Panc1 (cell line): ENCODE results near the gene CDH23. TPM values are rescaled to one million over a fixed set of nuclear protein-coding genes. Genes with fewer than 3 reads are reported as not detected.

Experiments
- ATAC-seq: fragments of 200-7000 bp; cut with Tn5 transposase; 2 replicates; pipeline ENCODE4 v1.9.1; 2020; ENCODE audit warnings: mild to moderate bottlenecking, moderate library complexity
- BruUV-seq: library from RNA; stranded (reverse); fragments of 400-500 nt; replicated peaks from 2 replicates; lab custom pipeline; 2021; lab: Mats Ljungman, UMichigan
- CTCF ChIA-PET: fragments of 300-600 bp; sonication (Branson Sonifier 250); formaldehyde crosslinking; loops from one replicate; lab custom pipeline; 2022; ENCODE audit warnings: antibody characterized with exemption; lab: Charles Lee
- POLR2A ChIA-PET: fragments of 300-600 bp; sonication (Branson Sonifier 250); formaldehyde crosslinking; loops from one replicate; lab custom pipeline; 2022; ENCODE audit warnings: antibody characterized with exemption; lab: Charles Lee
- DNase-seq: peaks from one replicate; pipeline ENCODE4 v3.0.0-alpha.2; 2010; ENCODE audit warnings: low read depth, low spot score
- H3K27ac ChIP-seq: 2 replicates; pipeline ENCODE4 v1.5.1; 2011; ENCODE audit warnings: mild to moderate bottlenecking, low read length, inconsistent platforms
- H3K27me3 ChIP-seq: fragments of 200-500 bp; sonication (Bioruptor generic); 2 replicates; pipeline ENCODE4 v1.6.0; 2014; ENCODE audit warnings: low read length, inconsistent platforms; ENCODE audit not compliant: control insufficient read depth, insufficient read depth
- H3K36me3 ChIP-seq: fragments of 200-500 bp; sonication (Bioruptor generic); 2 replicates; pipeline ENCODE4 v1.5.1; 2014; ENCODE audit warnings: inconsistent platforms, mild to moderate bottlenecking, low read length, moderate library complexity; ENCODE audit not compliant: control insufficient read depth, insufficient read depth
- H3K4me1 ChIP-seq: 2 replicates; pipeline ENCODE4 v1.5.1; 2011; ENCODE audit warnings: inconsistent platforms, mild to moderate bottlenecking, low read length, moderate library complexity; ENCODE audit not compliant: control insufficient read depth, insufficient read depth
- H3K4me3 ChIP-seq, 2 experiments: 2 replicates each; pipeline ENCODE4 v1.5.1; 2011 to 2012; ENCODE audit warnings: low read depth in 2 of 2, low read length in 2 of 2, mild to moderate bottlenecking in 2 of 2, inconsistent platforms in 1 of 2, moderate library complexity in 1 of 2
- H3K9me3 ChIP-seq: fragments of 200-500 bp; sonication (Bioruptor generic); 2 replicates; pipeline ENCODE4 v1.5.1; 2014; ENCODE audit warnings: low read depth, mild to moderate bottlenecking, inconsistent platforms, low read length, moderate library complexity; ENCODE audit not compliant: control insufficient read depth, insufficient read depth
- POLR2AphosphoS5 ChIP-seq: IDR thresholded peaks from 2 replicates; pipeline ENCODE4 v1.6.1; 2012; ENCODE audit warnings: mild to moderate bottlenecking, low read depth, low read length, moderate library complexity
- SIN3A ChIP-seq: IDR thresholded peaks from 2 replicates; pipeline ENCODE4 v1.6.1; 2012; ENCODE audit warnings: low read depth, mild to moderate bottlenecking, low read length, moderate library complexity, borderline replicate concordance; ENCODE audit not compliant: insufficient read depth
- TCF7L2 ChIP-seq: IDR thresholded peaks from 2 replicates; pipeline ENCODE4 v1.6.1; 2011; ENCODE audit warnings: mild to moderate bottlenecking, low read depth, low read length, inconsistent platforms
- in situ Hi-C: cut with HindIII; loops from 2 replicates; pipeline ENCODE4 v1.10.0; 2016; ENCODE audit warnings: low sequenced_read_pairs, low pct_unique_long_range_greater_than_20kb
- intact Hi-C: fragments of 100-400 bp; cut with micrococcal nuclease; formaldehyde crosslinking; loops from one replicate; pipeline ENCODE4 v1.10.0; 2022; ENCODE audit not compliant: unreplicated experiment
- total RNA-seq: library from RNA; stranded (reverse); gene quantifications from one replicate; pipeline ENCODE4 v1.2.1, GENCODE V29; 2021; ENCODE audit not compliant: unreplicated experiment
- TF ChIP-seq, protein P1 (sequence below), 2 experiments: IDR thresholded peaks; 2 replicates each; pipeline ENCODE4 v1.6.1; 2011 to 2012; ENCODE audit warnings: low read depth in 2 of 2, control low read depth in 1 of 2, low read length in 1 of 2, mild to moderate bottlenecking in 1 of 2, moderate library complexity in 1 of 2; ENCODE audit not compliant: insufficient read depth in 1 of 2
- TF ChIP-seq, protein P2 (sequence below): fragments of 450-650 bp; IDR thresholded peaks from 2 replicates; pipeline ENCODE4 v1.5.1; 2017; ENCODE audit warnings: mild to moderate bottlenecking

The CDH23 gene
- total RNA-seq, 1 experiment from 2014 or later = 2.7 TPM

DNA sequence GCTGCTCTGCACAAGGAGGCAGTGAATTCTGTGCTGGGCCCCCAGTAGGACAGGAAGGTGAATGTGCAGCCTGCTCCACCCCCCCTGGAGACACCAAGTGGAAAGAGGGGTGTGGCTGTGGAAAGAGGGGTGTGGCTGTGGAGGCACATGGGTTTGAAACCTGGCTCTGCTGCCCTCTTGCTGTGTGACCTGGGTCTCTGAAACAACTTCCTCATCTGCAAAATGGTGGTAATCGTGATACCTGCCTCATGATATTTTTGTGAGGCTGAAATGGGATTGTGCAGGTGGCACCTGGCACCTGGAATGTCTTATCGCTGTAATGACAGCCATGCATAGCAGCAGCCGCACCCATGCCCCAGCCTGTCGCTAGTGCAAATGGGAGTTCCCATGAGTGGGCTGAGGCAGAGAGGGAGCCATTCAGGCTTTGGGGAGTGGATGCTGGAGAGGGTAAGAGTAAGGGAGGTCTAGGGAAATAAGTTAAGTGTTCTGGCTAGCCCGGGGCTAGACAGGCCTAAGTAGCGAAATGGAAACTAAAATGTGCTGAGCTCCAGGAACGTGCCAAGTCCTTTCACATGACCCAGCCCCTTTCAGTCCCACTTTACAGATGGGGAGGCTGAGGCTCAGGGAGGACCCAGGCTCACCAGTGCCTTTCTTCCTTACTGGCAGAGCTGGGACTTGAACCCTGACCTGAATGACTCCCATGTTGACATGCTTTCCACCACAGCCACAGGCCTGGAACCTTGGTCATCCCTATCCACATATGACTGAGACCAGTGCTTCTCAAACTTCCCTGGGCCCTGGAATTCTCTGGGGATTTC lies 287.8 kb downstream of the CDH23 start:
- ATAC-seq (0 out of 2 replicates have a peak, but pooled peaks have one; percentile 49), DNase-seq (no peak)
- no peak overlapping the region for H3K4me3 ChIP-seq
- in situ Hi-C loops (no loop called here), intact Hi-C loops (no loop called here)
- CTCF ChIA-PET = interaction anchor here (0.6 kb wide), 1 partner anchor 36 kb away, joined by 3 read pairs; no protein-coding TSS in a partner anchor
- TF ChIP-seq, protein P1, sequence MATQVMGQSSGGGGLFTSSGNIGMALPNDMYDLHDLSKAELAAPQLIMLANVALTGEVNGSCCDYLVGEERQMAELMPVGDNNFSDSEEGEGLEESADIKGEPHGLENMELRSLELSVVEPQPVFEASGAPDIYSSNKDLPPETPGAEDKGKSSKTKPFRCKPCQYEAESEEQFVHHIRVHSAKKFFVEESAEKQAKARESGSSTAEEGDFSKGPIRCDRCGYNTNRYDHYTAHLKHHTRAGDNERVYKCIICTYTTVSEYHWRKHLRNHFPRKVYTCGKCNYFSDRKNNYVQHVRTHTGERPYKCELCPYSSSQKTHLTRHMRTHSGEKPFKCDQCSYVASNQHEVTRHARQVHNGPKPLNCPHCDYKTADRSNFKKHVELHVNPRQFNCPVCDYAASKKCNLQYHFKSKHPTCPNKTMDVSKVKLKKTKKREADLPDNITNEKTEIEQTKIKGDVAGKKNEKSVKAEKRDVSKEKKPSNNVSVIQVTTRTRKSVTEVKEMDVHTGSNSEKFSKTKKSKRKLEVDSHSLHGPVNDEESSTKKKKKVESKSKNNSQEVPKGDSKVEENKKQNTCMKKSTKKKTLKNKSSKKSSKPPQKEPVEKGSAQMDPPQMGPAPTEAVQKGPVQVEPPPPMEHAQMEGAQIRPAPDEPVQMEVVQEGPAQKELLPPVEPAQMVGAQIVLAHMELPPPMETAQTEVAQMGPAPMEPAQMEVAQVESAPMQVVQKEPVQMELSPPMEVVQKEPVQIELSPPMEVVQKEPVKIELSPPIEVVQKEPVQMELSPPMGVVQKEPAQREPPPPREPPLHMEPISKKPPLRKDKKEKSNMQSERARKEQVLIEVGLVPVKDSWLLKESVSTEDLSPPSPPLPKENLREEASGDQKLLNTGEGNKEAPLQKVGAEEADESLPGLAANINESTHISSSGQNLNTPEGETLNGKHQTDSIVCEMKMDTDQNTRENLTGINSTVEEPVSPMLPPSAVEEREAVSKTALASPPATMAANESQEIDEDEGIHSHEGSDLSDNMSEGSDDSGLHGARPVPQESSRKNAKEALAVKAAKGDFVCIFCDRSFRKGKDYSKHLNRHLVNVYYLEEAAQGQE (IDR thresholded peaks at IDR 0.05; ENCODE audit: insufficient read depth in 1 of 2, low read depth in 2 of 2, low read length in 1 of 2) = no peak
- TF ChIP-seq SIN3A = no peak
- TF ChIP-seq, protein P2, sequence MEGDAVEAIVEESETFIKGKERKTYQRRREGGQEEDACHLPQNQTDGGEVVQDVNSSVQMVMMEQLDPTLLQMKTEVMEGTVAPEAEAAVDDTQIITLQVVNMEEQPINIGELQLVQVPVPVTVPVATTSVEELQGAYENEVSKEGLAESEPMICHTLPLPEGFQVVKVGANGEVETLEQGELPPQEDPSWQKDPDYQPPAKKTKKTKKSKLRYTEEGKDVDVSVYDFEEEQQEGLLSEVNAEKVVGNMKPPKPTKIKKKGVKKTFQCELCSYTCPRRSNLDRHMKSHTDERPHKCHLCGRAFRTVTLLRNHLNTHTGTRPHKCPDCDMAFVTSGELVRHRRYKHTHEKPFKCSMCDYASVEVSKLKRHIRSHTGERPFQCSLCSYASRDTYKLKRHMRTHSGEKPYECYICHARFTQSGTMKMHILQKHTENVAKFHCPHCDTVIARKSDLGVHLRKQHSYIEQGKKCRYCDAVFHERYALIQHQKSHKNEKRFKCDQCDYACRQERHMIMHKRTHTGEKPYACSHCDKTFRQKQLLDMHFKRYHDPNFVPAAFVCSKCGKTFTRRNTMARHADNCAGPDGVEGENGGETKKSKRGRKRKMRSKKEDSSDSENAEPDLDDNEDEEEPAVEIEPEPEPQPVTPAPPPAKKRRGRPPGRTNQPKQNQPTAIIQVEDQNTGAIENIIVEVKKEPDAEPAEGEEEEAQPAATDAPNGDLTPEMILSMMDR = no peak
- TF ChIP-seq POLR2AphosphoS5 = no peak
- TF ChIP-seq TCF7L2 = no peak
- H3K27ac ChIP-seq = no peak overlapping the region
- no peaks in the 10 kb centered on the region for H3K9me3 ChIP-seq
- no TSS peak for BruUV-seq
- no peaks in the 10 kb centered on the region for H3K36me3 ChIP-seq
- no peaks in the 10 kb centered on the region for H3K4me1 ChIP-seq
- H3K27me3 ChIP-seq = no peaks in the 10 kb centered on the region
- POLR2A ChIA-PET = no interaction called here

DNA sequence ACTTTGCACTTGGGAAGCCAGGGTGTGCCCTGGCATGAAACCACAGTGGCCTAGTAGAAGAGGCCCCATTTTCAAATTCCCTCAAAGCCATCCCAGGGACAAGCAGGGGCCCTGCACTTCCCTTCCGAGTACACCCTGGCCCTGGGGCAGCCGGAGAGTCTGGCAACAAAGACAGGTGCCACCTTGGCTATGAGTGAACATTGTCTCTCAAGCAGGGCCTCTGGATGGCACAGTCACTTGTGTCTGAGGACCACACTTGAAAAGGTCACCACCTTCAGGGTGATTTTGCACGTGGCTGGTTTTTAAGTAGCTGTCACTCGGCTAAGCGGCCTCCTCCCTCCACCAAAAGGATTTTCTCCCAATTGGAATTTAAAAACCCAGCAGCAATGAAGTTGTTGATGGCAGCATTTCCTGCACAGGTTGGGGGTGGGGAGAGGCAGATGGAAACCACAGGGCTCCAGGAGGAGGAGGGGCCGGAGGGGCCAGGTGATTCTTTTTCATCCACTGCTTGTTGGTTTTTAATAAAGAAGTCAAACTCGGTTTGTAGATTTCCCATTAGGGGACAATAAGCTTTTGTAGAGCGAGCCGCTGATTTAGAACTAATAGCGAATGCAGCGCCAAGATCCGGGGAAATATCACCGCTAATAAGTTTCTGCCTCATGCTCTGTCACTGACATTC lies 289.0 kb downstream of the CDH23 start:
- BruUV-seq = no TSS peak
- POLR2A ChIA-PET = no interaction called here
- no peaks in the 10 kb centered on the region for H3K27me3 ChIP-seq
- ATAC-seq = no peak
- no peaks in the 10 kb centered on the region for H3K36me3 ChIP-seq
- H3K4me3 ChIP-seq = no peak overlapping the region
- H3K9me3 ChIP-seq = no peaks in the 10 kb centered on the region
- H3K27ac ChIP-seq = no peak overlapping the region
- H3K4me1 ChIP-seq = no peaks in the 10 kb centered on the region
- TF ChIP-seq TCF7L2 (no peak), POLR2AphosphoS5 (no peak), SIN3A (no peak)
- TF ChIP-seq, protein P1 (IDR thresholded peaks at IDR 0.05; ENCODE audit: insufficient read depth in 1 of 2, low read depth in 2 of 2, low read length in 1 of 2) = no peak
- TF ChIP-seq, protein P2 = no peak
- DNase-seq = no peak
- CTCF ChIA-PET = no interaction called here
- intact Hi-C loops = no loop called here
- in situ Hi-C loops = no loop called here
